Liver (tissue), 3 donors: ENCODE data around the gene LLGL1.

ENCODE experiments used
- ATF3 ChIP-seq: IDR thresholded peaks from 2 replicates; pipeline ENCODE4 v1.6.1; 2016; ENCODE audit warnings: antibody characterized with exemption
- CTCF ChIP-seq: fragments of 150-350 bp; IDR thresholded peaks from 2 replicates; pipeline ENCODE4 v1.5.1; 2017; ENCODE audit warnings: improper control_type of control experiment, low read depth, low read length; ENCODE audit not compliant: missing input control
- EGR1 ChIP-seq, 2 donors: IDR thresholded peaks; 2 replicates each; pipeline ENCODE4 v1.6.1; 2016 to 2018; ENCODE audit warnings: antibody characterized with exemption in 2 of 2, low read depth in 2 of 2
- GABPA ChIP-seq, 2 donors: IDR thresholded peaks in 1 of 2; conservative IDR thresholded peaks in 1 of 2; 2 replicates each; pipeline ENCODE4 v1.6.1; 2016; ENCODE audit warnings: antibody characterized with exemption in 2 of 2, mild to moderate bottlenecking in 1 of 2, moderate library complexity in 1 of 2
- JUND ChIP-seq, 2 donors: IDR thresholded peaks; 2 replicates each; pipeline ENCODE4 v1.6.1; 2016; ENCODE audit warnings: antibody characterized with exemption in 2 of 2
- MAX ChIP-seq: IDR thresholded peaks from 2 replicates; pipeline ENCODE4 v1.6.1; 2016; ENCODE audit warnings: antibody characterized with exemption
- REST ChIP-seq: IDR thresholded peaks from 2 replicates; pipeline ENCODE4 v1.6.1; 2016; ENCODE audit warnings: antibody characterized with exemption, mild to moderate bottlenecking
- SP1 ChIP-seq: IDR thresholded peaks from 2 replicates; pipeline ENCODE4 v1.6.1; 2018; ENCODE audit warnings: antibody characterized with exemption, mild to moderate bottlenecking
- TAF1 ChIP-seq: conservative IDR thresholded peaks from 2 replicates; pipeline ENCODE4 v1.6.1; 2016; ENCODE audit warnings: antibody characterized with exemption, mild to moderate bottlenecking
- donor health status: healthy.
- donor health status: healthy.

GRCh38 chr17:18247613-18248001 is 22.2 kb downstream of the LLGL1 start:
- TF ChIP-seq REST (no peak), CTCF (no peak), SP1 (no peak), GABPA (IDR thresholded peaks at IDR 0.05 in 1 of 2, conservative IDR thresholded peaks at IDR 0.05 in 1 of 2) (no peak), JUND (IDR thresholded peaks at IDR 0.05) (no peak), TAF1 (no peak), ATF3 (no peak), EGR1 (IDR thresholded peaks at IDR 0.05; ENCODE audit: low read depth in 2 of 2) (no peak), MAX (no peak)
